Measurements from ENCODE around the gene BEND7.

DNA sequence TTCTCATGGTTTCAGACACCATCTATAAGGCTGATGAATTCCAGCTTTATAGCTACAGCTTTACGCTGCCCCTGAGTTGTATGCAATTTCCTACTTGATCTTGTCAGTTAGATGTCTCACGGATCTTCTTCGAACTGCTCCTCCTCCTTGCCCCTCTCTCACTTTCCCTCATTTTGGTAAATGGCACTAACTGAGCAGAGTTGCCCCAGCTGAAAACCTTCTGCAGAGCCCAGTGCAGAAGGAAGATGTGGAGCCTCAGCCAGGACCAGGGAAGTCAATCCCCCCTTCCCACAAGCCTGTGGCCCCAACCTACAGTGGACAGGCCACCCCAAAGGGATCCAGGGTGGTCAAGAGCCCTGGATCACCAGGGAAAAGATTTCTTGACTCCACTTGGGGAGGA is 131.8 kb downstream of the BEND7 start:
- TF ChIP-seq CTCF (IDR thresholded peaks at IDR 0.05) (no peak), POLR2A (IDR thresholded peaks at IDR 0.05) (no peak)

Measured in body of pancreas (tissue), 4 donors.